CD4-positive, alpha-beta T cell (primary cell): Measurements from ENCODE around the gene CCDC187. TPM values are rescaled to one million over a fixed set of nuclear protein-coding genes. Genes with fewer than 3 reads are reported as not detected.

Source experiments
- ATAC-seq: fragments of 200-7000 bp; cut with Tn5 transposase; one replicate; pipeline ENCODE4 v1.10.0; 2022; ENCODE audit warnings: mild to moderate bottlenecking; ENCODE audit not compliant: poor library complexity
- CTCF ChIA-PET: fragments of 350-600 bp; sonication (Branson Sonifier 250); formaldehyde crosslinking; loops from one replicate; lab custom pipeline; 2021; ENCODE audit warnings: antibody characterized with exemption, inconsistent platforms; lab: Charles Lee
- POLR2A ChIA-PET: fragments of 350-600 bp; sonication (Branson Sonifier 250); formaldehyde crosslinking; loops from one replicate; lab custom pipeline; 2021; ENCODE audit warnings: antibody characterized with exemption, inconsistent platforms; lab: Charles Lee
- DNase-seq, 14 experiments: peaks; one replicate each; pipeline ENCODE4 v3.0.0-alpha.2; 2013 to 2020; ENCODE audit warnings: mixed read lengths in 2 of 14
- H3K27ac ChIP-seq, 2 donors: one replicate each; pipeline versions ENCODE4 v1.5.1 to v1.7.0; 2013; ENCODE audit warnings: low read length in 2 of 2, low read depth in 1 of 2, mild to moderate bottlenecking in 1 of 2
- H3K27me3 ChIP-seq, 2 experiments: 1 replicate in 1 of 2; 2 replicates in 1 of 2; pipeline versions ENCODE4 v1.6.1 to v1.7.0; 2013; ENCODE audit warnings: low read length in 2 of 2, control low read depth in 1 of 2, mild to moderate bottlenecking in 1 of 2, moderate library complexity in 1 of 2; ENCODE audit not compliant: insufficient read depth in 2 of 2, control insufficient read depth in 1 of 2
- H3K36me3 ChIP-seq: one replicate; pipeline ENCODE4 v1.6.1; 2013; ENCODE audit warnings: low read length, control low read depth; ENCODE audit not compliant: insufficient read depth
- H3K4me1 ChIP-seq: one replicate; pipeline ENCODE4 v1.6.1; 2013; ENCODE audit warnings: low read length, control low read depth; ENCODE audit not compliant: insufficient read depth
- H3K4me3 ChIP-seq: one replicate; pipeline ENCODE4 v1.5.1; 2013; ENCODE audit warnings: mild to moderate bottlenecking, low read length, moderate library complexity
- H3K9me3 ChIP-seq, 2 experiments: 1 replicate in 1 of 2; 2 replicates in 1 of 2; pipeline versions ENCODE4 v1.6.1 to v1.7.0; 2013; ENCODE audit warnings: low read length in 2 of 2, mild to moderate bottlenecking in 2 of 2, control low read depth in 1 of 2, moderate library complexity in 1 of 2; ENCODE audit not compliant: control insufficient read depth in 1 of 2, insufficient read depth in 1 of 2
- H3K27ac Mint-ChIP-seq: one replicate; pipeline ENCODE4 v1.8.0; 2020; ENCODE audit warnings: mixed read lengths
- H3K27me3 Mint-ChIP-seq: one replicate; pipeline ENCODE4 v1.8.0; 2021; ENCODE audit warnings: mixed read lengths
- H3K36me3 Mint-ChIP-seq: one replicate; pipeline ENCODE4 v1.8.0; 2021; ENCODE audit warnings: low read depth, mixed read lengths
- H3K4me1 Mint-ChIP-seq: one replicate; pipeline ENCODE4 v1.8.0; 2021; ENCODE audit warnings: low read depth, mixed read lengths
- H3K4me3 Mint-ChIP-seq: one replicate; pipeline ENCODE4 v1.8.0; 2020; ENCODE audit warnings: mild to moderate bottlenecking, mixed read lengths
- H3K9me3 Mint-ChIP-seq: one replicate; pipeline ENCODE4 v1.8.0; 2020; ENCODE audit warnings: mixed read lengths
- intact Hi-C, 2 experiments: fragments of 100-400 bp; cut with DNase I in 1 of 2; cut with micrococcal nuclease in 1 of 2; formaldehyde crosslinking; loops; one replicate each; pipeline versions ENCODE4 v1.15.1 to v1.9.0; 2023 to 2025; cut with DNase I, micrococcal nuclease
- total RNA-seq, 174 experiments: library from RNA in 2 of 174; stranded (reverse) in 2 of 174; gene quantifications; one replicate each; pipeline ENCODE4 v1.2.3 and lab custom pipeline; 2021 to 2026
- TF ChIP-seq, protein P1 (sequence below): fragments of 200-600 bp; IDR thresholded peaks from one replicate; pipeline ENCODE4 v1.8.0; 2022; ENCODE audit warnings: antibody characterized with exemption, mild to moderate bottlenecking

CCDC187 gene
- total RNA-seq, 2 experiments from 2014 or later, result not detected

DNA sequence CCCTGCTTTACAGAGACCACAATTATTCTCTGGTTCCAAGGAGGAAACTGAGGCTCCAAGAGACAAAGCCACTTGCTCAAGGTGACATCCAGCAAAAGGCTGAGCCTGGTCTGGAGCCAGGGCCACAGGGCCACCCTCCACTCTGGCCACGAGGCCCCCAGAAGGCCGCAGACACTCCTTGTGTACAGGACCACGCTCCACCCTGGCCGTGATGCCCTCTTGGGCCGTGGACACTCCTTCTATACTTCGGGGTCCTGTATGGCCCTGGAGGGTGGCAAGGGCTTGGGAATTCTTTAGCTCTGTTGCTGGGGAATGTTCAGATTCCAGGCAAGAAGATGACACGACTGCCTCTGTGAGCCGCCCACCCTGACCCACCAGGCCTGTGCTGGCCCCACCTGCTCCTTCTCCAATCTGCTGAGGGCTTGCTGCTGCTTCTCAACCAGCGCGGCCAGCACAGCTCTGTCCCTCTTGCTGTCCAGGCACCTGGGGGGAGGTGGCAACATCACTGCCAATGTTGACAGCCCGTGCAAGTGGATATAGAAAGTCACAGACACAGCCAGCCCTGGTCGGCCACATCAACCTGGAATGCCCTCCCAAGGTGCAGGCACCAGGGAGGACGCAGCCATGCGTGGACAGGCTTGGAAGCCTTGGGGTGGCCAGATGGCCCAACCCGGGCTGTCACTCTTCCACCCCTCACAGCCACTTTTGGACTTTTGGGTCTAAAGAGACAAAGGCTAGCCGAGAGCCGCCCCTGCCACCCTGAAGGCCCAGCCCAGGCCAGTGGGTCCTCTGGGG, 38.1 kb downstream of the CCDC187 start:
- no peak overlapping the region for H3K4me3 ChIP-seq
- TF ChIP-seq, protein P1, sequence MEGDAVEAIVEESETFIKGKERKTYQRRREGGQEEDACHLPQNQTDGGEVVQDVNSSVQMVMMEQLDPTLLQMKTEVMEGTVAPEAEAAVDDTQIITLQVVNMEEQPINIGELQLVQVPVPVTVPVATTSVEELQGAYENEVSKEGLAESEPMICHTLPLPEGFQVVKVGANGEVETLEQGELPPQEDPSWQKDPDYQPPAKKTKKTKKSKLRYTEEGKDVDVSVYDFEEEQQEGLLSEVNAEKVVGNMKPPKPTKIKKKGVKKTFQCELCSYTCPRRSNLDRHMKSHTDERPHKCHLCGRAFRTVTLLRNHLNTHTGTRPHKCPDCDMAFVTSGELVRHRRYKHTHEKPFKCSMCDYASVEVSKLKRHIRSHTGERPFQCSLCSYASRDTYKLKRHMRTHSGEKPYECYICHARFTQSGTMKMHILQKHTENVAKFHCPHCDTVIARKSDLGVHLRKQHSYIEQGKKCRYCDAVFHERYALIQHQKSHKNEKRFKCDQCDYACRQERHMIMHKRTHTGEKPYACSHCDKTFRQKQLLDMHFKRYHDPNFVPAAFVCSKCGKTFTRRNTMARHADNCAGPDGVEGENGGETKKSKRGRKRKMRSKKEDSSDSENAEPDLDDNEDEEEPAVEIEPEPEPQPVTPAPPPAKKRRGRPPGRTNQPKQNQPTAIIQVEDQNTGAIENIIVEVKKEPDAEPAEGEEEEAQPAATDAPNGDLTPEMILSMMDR, result no peak
- Mint-ChIP-seq H3K9me3 (no peaks in the 10 kb centered on the region), H3K36me3 (no peaks in the 10 kb centered on the region), H3K4me3 (no peak overlapping the region), H3K27ac (no peak overlapping the region), H3K4me1 (peaks cover 4% of the 10 kb centered on the region), H3K27me3 (no peaks in the 10 kb centered on the region)
- ATAC-seq (no peak), DNase-seq (no peak)
- intact Hi-C loops, result no loop called here
- H3K36me3 ChIP-seq, result no peaks in the 10 kb centered on the region
- H3K9me3 ChIP-seq, result peaks cover 0 to 3% of the 10 kb centered on the region in 2 experiments
- H3K4me1 ChIP-seq, result peaks cover 15% of the 10 kb centered on the region
- CTCF ChIA-PET, result no interaction called here
- no peaks in the 10 kb centered on the region for H3K27me3 ChIP-seq
- POLR2A ChIA-PET, result no interaction called here
- H3K27ac ChIP-seq, result no peak overlapping the region

DNA sequence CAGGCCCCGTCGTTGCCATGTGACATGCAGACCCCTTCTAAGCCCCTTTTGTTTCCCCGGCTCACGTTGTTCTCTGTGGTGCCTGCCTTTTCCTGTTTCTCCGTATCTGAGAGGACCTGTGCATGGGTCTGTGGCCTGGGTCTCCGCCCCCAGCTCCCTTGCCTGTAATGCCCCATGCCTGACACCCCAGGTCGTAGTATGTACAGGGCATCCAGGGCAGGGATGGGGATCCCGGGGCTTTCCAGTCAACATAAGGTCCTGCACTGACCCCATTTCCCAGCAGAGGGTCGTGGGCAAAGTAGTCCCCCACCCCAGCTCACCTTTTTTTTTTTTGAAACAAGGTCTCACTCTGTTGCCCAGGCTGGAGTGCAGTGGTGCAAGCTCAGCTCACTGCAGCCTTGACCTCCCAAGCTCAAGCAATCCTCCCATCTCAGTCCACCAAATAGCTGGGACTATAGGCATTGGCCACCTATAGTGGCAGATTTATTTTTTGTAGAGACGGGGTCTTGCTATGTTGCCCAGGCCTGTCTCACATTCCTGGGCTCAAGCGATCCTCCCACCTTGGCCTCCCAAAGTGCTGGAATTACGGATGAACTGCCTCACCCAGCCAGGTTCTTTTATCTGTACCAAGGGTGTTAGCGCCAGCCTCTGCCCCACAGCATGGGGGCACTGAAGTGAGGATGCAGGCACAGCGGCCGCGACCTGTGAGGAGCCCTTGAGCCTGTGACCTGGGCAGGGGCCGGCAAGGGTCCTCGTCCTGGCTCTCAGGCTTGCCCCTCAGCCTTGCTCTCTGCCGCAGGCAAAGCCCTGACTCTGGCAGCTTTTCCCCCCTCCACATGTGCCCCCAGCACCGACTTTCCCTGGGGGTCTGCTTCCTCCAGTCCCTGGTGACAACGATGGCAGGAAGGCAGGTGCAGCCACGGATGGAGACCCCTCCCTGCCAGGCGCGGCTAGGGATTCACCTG, 39.2 kb downstream of the CCDC187 start:
- CTCF ChIA-PET, result no interaction called here
- Mint-ChIP-seq H3K4me3 (no peak overlapping the region), H3K27ac (no peak overlapping the region), H3K27me3 (no peaks in the 10 kb centered on the region), H3K9me3 (no peaks in the 10 kb centered on the region), H3K36me3 (no peaks in the 10 kb centered on the region), H3K4me1 (peaks cover 4% of the 10 kb centered on the region)
- no peak overlapping the region for H3K4me3 ChIP-seq
- H3K36me3 ChIP-seq, result no peaks in the 10 kb centered on the region
- H3K4me1 ChIP-seq, result peaks cover 15% of the 10 kb centered on the region
- intact Hi-C loops, result no loop called here
- POLR2A ChIA-PET, result no interaction called here
- no peak overlapping the region for H3K27ac ChIP-seq
- DNase-seq (no peak), ATAC-seq (no peak)
- peaks cover 0 to 3% of the 10 kb centered on the region in 2 experiments for H3K9me3 ChIP-seq
- TF ChIP-seq, protein P1, result no peak
- H3K27me3 ChIP-seq, result no peaks in the 10 kb centered on the region

DNA sequence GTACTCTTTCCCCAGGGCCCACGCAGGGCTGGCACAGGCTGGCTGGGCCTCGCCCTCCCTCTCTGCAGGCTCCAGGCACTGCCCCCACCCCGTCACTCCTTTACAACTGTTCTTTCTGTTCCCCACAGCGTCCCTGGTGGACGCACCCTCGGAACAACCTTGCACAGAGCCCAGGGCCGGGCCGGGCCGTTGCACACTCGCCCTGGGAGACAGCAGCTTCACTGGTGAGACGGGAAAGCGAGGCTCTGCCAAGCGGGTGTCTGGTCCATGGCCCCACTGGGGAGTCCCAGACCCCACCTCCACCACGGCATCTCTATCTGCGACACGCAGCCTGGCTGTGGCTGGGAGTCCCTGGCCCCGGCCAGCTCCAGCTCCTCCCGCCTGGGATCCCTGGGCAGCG, 39.9 kb downstream of the CCDC187 start:
- CTCF ChIA-PET, result no interaction called here
- no peak for ATAC-seq
- intact Hi-C loops, result no loop called here
- Mint-ChIP-seq H3K27me3 (no peaks in the 10 kb centered on the region), H3K36me3 (no peaks in the 10 kb centered on the region), H3K27ac (no peak overlapping the region), H3K4me1 (peaks cover 4% of the 10 kb centered on the region), H3K9me3 (no peaks in the 10 kb centered on the region), H3K4me3 (no peak overlapping the region)
- H3K4me1 ChIP-seq, result peaks cover 15% of the 10 kb centered on the region
- H3K36me3 ChIP-seq, result no peaks in the 10 kb centered on the region
- H3K27ac ChIP-seq, result no peak overlapping the region
- H3K4me3 ChIP-seq, result no peak overlapping the region
- H3K9me3 ChIP-seq, result peaks cover 0 to 3% of the 10 kb centered on the region in 2 experiments
- H3K27me3 ChIP-seq, result no peaks in the 10 kb centered on the region
- TF ChIP-seq, protein P1, result no peak
- POLR2A ChIA-PET, result no interaction called here
- no peak for DNase-seq
